H1 (cell line): ENCODE data around the gene SAFB. TPM values are rescaled to one million over a fixed set of nuclear protein-coding genes. Genes with fewer than 3 reads are reported as not detected.

Source experiments
- RAD21 ChIP-seq, 2 experiments: IDR thresholded peaks in 1 of 2; conservative IDR thresholded peaks in 1 of 2; 2 replicates each; pipeline ENCODE4 v1.6.1; 2011; ENCODE audit warnings: low read depth in 2 of 2, low read length in 2 of 2, improper control_type of control experiment in 1 of 2, inconsistent platforms in 1 of 2, mild to moderate bottlenecking in 1 of 2, moderate library complexity in 1 of 2
- TAF7 ChIP-seq: optimal IDR thresholded peaks from 2 replicates; pipeline ENCODE3; 2011; ENCODE audit warnings: low read depth, mild to moderate bottlenecking, inconsistent platforms, low read length, moderate library complexity, borderline replicate concordance
- polyA plus RNA-seq, 7 experiments: library from polyadenylated mRNA; depleted of rRNA in 3 of 7; stranded (reverse) in 5 of 7; unstranded in 2 of 7; fragments of >200 nt in 5 of 7; fragments of 200-250 nt in 2 of 7; gene quantifications; 1 replicate in 5 of 7; 2 replicates in 1 of 7; 4 replicates in 1 of 7; pipeline versions ENCODE4 v1.2.1 to v1.2.3, GENCODE V29; 2011 to 2013; ENCODE audit warnings: missing spikeins in 2 of 7, mixed read lengths in 2 of 7
- total RNA-seq: library from RNA; stranded (reverse); fragmentation: NEBNext Ultra II Directional; extraction: Animal tissue kit (Norgen Biotek cat#: 25700); gene quantifications from 2 replicates; pipeline ENCODE4 v1.2.1, GENCODE V29; 2021
- TF ChIP-seq, protein P1 (sequence below), 3 experiments: IDR thresholded peaks; 1 replicate in 2 of 3; 2 replicates in 1 of 3; pipeline versions ENCODE4 v1.5.1 to v1.6.1; 2011; ENCODE audit warnings: low read length in 3 of 3, mild to moderate bottlenecking in 3 of 3, inconsistent platforms in 2 of 3, low read depth in 1 of 3, moderate library complexity in 1 of 3; ENCODE audit not compliant: insufficient read depth in 1 of 3; ENCODE audit errors: control extremely low read depth in 1 of 3

The SAFB gene
- total and polyA plus RNA-seq, 2 of the 8 experiments (the other 6 are each of a cell fraction or from before 2014, with no cell fraction given): 27.0 to 110 TPM

DNA sequence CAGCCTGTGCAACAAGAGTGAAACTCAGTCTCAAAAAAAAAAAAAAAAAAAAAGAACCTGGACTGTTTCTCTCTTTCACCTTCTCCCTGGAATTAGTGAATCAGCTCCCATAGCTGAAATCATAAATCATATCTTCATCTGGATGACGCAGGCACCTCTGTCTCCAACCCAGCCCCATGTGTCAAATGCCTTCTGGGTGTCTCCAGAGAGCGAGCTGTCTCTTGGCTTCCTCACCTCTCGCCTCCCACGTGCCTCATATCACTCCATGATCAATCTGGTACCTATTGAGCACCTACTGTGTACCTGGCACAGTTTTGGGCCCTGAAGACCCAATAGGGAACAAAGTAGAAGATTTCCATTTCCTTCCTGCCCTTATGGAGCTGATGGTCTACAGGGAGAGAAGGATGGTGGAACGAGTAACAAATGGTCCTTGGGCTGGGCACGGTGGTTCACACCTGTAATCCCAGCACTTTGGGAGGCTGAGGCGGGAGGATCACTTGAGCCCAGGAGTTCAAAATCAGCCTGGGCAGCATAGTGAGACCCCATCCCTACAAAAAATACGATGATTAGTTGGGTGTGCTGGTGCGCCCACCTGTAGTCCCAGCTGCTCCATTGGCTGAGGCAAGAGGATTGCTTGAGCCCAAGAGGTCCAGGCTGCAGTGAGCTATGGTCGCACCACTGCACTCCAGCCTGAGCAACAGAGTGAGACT lies 60.4 kb downstream of the SAFB start (continued):
- TF ChIP-seq, protein P1, sequence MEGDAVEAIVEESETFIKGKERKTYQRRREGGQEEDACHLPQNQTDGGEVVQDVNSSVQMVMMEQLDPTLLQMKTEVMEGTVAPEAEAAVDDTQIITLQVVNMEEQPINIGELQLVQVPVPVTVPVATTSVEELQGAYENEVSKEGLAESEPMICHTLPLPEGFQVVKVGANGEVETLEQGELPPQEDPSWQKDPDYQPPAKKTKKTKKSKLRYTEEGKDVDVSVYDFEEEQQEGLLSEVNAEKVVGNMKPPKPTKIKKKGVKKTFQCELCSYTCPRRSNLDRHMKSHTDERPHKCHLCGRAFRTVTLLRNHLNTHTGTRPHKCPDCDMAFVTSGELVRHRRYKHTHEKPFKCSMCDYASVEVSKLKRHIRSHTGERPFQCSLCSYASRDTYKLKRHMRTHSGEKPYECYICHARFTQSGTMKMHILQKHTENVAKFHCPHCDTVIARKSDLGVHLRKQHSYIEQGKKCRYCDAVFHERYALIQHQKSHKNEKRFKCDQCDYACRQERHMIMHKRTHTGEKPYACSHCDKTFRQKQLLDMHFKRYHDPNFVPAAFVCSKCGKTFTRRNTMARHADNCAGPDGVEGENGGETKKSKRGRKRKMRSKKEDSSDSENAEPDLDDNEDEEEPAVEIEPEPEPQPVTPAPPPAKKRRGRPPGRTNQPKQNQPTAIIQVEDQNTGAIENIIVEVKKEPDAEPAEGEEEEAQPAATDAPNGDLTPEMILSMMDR (IDR thresholded peaks at IDR 0.05; ENCODE audit: control extremely low read depth in 1 of 3, insufficient read depth in 1 of 3, low read depth in 1 of 3, low read length in 3 of 3): no peak
- TF ChIP-seq TAF7 (no peak), RAD21 (IDR thresholded peaks at IDR 0.05 in 1 of 2, conservative IDR thresholded peaks at IDR 0.05 in 1 of 2; ENCODE audit: low read depth in 2 of 2, low read length in 2 of 2) (no peak)
